ENCODE results near the gene PLEKHH1.

DNA sequence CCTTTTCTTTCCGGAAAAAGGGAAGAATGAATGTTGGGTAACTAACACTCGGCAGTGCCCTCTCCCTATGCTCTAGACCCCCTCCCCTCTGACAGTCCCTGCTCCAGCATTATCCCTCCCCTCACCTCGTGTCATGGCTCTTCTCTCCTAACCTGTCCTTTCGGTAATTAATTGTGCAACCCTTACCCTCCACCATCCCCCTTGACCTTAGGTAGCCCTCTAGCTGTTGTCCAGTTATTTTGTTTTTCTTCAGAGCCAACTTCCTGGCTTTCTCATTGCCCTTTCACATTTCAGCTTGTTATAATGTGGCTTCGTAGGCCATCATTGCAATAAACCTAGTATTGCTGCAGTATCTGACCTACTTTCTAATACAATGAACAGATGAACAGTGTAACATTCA is 97.8 kb downstream of the PLEKHH1 start:
- TF ChIP-seq EZH2 (IDR thresholded peaks at IDR 0.05), result no peak
- no peak for TF ChIP-seq POLR2AphosphoS5 (IDR thresholded peaks at IDR 0.05; ENCODE audit: borderline replicate concordance, low read depth, low read length)

Measured in SK-N-MC (cell line).